ENCODE measurements around the gene DNAH1.

DNAH1 gene

DNA sequence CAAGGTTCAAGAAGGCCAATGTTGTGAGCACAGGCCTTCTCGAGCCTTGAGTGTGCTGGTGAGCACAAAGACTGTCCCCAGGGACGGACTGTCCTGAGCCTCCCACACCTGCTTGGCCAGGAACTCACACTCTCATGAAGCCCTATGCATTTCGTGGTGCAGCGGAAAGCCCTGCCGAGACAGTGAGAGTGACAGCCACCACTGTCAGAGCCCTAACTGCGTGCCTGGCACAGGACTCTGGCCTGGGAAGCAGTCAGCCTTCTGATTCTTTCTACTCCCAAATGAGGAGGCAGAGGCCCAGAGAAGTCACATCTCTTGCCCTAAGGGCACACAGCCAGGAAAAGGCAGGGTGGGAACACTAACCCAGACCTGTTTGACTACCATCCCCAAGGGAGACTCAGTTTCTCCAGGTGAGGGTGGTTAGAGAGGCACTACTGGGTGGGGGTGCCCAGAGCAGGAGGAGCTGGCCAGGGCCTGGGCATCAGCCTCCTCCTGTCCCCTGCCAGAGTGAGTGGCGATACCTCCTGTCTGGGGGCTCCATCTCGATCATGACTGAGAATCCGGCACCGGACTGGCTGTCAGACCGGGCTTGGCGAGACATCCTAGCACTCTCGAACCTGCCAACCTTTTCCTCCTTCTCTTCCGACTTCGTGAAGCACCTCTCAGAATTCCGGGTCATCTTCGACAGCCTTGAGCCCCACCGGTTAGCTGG lies 78.0 kb downstream of the DNAH1 start:
- DNase-seq, result no peak

DNA sequence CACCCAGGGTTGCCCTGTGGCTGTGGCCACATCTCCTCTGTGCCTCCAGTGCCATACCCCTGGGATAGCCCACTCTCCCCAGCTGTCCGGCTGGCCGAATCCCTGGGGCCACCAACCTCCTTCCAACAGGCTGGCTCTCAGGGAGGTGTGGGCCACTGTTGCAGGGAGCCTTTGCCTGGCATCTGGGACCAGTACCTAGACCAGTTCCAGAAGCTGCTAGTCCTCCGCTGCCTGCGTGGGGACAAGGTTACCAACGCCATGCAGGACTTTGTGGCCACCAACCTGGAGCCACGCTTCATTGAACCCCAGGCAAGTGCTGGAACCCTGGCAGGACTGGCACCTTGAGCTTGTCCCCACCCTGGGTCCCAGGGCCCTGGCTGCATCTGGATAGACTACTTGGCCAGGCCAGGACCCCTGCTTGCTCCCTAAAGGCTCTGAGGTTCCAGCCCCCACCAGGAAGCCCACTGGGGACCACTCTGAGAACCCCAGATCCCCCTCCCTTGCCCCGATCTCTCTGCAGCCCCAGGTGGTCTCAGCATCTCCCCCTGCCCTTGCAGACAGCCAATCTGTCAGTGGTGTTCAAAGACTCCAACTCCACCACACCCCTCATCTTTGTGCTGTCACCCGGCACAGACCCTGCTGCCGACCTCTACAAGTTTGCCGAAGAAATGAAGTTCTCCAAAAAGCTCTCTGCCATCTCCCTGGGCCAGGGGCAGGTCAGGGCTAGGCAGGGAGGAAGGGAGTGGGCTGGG lies 78.8 kb downstream of the DNAH1 start:
- no peak for DNase-seq

DNA sequence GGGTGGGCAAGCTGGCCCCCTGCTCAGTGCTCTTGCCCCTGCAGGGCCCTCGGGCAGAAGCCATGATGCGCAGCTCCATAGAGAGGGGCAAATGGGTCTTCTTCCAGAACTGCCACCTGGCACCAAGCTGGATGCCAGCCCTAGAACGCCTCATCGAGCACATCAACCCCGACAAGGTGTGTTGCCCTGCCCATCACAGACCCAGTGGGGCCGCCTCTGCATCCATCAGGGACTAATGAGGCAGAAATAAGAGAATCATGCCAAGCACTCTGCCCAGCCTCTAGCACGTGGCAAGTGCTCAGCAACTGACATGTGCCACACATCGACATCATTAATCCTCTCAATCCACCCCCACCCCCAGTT lies 79.4 kb downstream of the DNAH1 start:
- DNase-seq, result no peak

DNA sequence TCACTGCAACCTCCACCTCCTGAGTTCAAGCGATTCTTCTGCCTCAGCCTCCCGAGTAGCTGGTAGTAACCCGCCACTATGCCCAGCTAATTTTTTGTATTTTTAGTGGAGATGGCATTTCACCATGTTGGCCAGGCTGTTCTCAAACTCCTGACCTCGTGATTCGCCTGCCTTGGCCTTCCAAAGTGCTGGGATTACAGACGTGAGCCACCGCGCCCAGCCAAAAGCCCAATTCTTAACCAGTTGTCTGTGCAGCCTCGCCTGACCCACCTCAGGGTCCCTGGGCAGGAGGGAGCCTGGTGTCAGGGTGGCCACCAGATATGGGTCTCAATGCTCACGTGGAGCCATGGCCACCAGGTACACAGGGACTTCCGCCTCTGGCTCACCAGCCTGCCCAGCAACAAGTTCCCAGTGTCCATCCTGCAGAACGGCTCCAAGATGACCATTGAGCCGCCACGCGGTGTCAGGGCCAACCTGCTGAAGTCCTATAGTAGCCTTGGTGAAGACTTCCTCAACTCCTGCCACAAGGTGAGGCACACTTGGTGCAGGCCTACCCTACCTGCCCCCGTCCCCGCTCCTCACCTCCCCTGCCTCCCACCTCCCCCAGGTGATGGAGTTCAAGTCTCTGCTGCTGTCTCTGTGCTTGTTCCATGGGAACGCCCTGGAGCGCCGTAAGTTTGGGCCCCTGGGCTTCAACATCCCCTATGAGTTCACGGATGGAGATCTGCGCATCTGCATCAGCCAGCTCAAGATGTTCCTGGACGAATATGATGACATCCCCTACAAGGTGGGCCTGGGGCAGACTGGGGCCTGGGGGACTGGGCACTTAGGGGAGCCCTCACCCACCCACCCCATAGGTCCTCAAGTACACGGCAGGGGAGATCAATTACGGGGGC lies 80.1 kb downstream of the DNAH1 start:
- no peak for DNase-seq

DNA sequence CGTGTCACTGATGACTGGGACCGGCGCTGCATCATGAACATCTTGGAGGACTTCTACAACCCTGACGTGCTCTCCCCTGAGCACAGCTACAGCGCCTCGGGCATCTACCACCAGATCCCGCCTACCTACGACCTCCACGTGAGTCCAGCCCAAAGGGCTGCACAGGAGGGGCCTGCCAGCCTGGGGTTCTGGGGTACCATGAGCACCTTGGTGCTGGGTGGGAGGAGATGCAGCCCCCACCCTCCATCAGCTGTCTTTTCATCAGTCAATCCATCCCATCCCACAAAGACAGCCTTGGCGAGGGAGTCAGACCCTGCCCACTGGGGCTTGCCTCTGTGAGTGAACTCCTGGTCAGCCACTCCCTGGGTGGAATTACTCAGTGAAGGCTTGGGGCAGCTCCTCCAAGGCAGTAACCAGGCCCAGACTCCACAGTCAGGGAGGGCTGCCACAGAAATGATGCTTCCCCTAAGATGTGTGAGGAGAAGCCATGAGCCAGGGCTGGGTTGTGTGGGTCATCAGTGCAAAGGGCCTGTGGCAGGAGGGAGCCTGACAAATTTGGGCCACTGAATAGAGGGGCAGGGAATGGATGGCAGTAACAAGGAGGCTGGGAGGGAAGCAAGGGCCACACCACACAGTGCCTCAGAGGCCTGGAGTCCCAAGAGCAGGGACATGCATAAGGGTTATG lies 80.9 kb downstream of the DNAH1 start:
- DNase-seq, result no peak

DNA sequence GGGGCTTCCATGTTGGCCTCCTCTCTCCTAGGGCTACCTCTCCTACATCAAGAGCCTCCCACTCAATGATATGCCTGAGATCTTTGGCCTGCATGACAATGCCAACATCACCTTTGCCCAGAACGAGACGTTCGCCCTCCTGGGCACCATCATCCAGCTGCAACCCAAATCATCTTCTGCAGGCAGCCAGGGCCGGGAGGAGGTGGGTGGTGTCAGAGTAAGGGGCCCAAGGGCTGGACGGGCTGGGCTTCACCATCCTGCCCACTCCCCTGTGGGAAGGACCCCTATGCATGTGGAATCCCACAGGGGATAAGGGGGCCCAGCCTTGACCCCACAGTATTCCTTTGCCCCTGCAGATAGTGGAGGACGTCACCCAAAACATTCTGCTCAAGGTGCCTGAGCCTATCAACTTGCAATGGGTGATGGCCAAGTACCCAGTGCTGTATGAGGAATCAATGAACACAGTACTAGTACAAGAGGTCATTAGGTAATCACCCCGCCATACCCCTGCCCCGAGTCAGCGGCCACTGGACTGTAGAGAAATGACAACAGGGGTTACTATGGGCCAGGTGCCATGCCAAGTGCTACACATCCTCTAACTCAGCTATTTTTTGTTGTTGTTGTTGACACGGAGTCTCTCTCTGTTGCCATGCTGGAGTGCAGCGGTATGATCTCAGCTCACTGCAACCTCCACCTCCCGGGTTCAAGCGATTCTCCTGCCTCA lies 81.7 kb downstream of the DNAH1 start:
- DNase-seq, result no peak

DNA sequence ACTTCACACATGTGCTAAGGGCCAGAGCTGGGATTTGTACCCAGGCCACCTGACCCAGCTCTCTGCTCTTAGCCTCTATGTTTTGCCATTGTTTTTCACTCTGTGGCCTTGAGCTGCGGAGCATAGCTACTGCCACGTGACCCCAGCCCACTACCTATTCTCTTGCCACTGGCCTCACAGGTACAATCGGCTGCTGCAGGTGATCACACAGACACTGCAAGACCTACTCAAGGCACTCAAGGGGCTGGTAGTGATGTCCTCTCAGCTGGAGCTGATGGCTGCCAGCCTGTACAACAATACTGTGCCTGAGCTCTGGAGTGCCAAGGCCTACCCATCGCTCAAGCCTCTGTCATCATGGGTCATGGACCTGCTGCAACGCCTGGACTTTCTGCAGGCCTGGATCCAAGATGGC lies 82.6 kb downstream of the DNAH1 start:
- no peak for DNase-seq

DNA sequence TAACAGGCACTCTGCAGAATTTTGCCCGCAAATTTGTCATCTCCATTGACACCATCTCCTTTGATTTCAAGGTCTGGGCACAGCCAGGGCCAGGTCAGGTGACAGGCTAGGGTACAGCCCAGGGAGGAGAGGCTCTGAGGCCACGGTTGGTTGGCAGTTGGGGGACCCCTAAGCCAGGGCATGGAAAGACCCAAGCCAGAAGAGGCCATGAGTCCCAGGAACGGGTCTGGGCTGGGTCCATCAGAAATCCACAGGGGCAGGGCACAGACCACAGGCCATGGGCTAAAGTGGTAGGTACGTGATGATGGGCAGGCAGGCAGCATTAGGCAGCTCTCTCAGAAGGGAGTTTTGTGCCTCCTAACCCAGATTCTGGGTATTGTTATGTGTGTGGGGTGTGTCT lies 83.0 kb downstream of the DNAH1 start:
- DNase-seq, result no peak

DNA sequence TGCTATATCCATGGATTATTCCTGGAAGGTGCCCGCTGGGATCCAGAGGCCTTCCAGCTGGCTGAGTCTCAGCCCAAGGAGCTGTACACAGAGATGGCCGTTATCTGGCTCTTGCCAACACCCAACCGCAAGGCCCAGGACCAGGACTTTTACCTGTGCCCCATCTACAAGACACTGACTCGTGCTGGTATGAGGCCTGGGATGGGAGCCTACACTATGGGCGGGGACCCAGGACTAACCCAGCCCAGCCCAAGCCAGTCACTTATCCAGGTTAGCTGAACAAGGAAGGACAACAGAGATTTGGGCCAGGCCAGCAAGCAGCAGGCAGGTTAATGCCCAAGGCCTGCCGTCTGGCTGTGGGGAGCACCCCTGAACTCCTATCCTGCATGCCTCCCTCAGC lies 83.5 kb downstream of the DNAH1 start:
- no peak for DNase-seq

DNA sequence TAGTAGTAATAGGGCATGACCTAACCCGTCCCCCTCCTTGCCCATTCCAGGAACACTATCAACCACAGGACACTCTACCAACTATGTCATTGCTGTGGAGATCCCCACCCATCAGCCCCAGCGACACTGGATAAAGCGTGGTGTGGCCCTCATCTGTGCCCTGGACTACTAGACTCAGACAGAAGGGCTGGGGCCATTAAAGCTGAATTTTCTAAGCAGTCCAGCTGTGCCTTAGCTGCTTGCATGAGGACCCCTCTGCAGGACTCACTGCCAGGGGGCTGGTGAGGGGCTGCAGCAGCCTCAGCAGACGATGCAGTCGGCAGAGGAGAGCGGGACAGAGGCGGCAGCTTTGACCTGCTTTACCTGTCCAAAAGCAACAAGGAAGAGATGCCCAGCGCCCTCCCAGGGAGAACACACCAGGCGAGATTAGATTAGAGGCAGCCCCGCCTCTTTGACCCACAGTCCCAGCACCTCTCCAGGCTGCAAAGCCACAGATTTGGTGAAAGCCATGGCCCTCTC lies 84.2 kb downstream of the DNAH1 start:
- DNase-seq, result no peak

DNA sequence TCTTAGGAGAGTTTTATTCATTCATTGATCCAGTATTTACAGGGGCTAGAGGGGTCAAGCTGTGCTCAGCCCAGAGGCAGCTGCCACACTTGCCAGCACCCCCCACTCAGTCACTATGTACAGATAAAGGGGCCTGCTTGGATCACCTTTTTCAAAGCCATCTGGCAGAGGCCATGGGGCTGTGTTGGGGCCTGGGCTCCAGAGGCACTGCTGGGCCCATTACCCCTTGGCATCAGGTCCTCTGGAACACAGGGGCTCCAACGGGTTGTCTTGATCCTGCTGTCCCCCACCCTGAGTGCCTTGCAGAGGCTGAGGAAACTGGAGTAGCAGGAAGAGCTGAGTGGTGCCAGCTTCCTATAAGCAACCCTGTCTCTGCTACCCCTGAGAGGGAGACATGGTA lies 84.9 kb downstream of the DNAH1 start:
- DNase-seq, result no peak

DNA sequence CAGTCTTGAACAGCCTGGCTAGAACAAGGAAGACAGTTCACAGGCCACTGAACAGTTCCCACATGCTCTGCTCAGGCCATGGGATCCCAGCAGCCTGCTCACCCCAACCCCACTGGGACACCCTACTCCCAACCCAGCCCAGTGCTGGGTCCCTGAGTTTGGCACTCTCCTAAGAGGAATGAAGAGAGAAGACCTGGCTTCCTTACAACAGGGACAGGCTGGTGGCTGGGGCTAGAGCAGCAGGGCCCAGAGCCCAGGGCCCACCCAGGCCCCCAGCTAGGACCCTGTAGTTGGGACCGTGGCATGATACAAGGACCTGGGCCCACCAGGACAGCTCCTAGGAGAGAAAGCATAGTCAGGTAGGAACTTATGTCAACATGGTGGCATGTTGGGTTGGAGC lies 85.4 kb downstream of the DNAH1 start:
- DNase-seq, result no peak

DNA sequence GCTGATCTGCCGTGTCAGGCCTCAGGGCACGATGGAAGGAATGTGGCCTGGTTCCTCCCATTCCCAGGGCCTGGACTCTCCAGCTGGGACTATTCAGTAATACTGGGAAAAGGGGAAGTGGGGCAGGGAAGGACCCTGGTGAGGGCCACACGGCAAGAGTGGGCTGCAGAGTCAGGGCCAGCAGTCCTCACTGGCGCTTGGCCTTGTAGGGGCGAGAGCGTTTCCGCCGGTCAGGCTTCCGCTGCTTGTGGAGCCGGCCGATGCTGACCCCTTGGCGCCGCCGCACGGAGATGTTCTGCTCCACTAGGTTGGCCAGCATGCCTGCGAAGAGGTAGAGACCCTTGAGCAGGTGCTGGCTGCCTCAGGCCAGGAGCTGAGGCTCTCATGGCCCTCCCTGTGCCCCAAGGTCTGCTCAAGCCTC lies 86.0 kb downstream of the DNAH1 start:
- no peak for DNase-seq

DNA sequence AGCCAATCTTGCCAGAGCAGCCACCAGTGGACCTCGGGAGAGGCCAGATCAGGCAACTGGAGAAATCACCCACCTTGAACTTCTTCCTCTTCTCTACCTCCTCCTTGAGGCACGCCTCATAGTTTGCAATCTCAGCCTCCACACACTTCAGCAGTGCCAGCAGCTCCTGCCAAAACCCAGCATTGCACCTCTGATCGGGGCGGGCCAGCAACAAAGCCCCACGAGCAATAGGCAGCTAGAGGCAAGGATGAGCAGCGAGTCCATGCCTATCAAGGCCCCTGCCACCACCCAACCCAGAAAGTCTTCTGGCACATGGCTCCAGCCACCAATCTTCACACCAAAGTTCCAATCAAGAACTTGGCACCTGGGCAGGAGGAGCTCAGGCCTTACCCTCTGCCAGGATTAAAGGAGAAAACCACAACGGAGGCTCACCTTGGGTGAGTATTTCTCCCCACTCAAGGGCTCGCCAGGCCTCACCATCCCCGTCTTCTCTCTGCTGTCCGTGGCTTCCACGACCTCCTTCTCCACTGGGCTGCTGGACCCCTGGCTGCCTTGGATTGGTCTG lies 86.7 kb downstream of the DNAH1 start:
- no peak for DNase-seq

DNA sequence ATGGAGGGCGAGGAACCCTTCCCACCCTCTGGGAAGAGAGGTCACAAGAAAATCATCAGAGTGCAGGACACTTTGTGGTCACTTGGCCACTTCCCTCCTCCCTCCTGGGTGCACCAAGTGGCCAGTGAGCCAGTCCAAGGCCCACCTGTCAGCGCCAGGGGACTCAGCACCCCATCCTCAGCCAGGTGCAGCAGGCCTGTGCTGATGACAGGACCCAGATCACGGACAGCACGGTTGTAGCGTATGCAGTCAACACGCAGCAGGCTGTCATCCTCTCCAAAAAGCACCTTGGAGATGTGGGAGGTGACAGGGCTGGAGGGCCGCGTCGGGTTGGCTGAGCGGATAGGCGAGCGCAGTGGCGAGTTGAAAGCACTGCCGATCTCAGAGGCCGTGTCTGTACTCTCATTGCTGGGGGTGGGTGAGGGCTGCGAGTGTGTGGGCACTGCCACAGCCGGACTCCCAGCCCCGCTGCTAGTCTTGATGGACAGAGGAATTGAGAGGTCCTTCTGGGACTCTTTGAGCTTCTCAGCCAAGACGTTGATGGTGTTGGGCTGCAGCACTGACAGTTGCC lies 87.2 kb downstream of the DNAH1 start:
- no peak for DNase-seq

DNA sequence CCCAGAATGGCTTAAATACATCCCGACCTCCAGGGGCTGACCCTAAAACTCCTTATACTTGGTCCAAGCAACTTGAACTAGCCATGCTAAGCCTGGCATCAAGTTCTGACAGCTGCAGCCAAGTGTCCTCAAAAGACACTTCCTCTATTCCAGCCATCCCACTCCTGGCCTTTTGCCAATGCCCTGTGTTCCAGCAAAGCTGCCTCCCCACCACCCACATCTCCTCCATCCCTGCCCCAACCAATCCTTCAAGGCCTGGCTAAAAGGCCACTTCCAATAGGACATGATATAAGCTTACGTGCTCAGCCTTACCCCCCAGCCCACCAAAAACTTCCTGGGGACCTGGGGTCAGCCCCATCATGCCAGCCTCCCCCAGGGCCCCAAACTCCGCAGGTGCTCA lies 87.8 kb downstream of the DNAH1 start:
- no peak for DNase-seq

DNA sequence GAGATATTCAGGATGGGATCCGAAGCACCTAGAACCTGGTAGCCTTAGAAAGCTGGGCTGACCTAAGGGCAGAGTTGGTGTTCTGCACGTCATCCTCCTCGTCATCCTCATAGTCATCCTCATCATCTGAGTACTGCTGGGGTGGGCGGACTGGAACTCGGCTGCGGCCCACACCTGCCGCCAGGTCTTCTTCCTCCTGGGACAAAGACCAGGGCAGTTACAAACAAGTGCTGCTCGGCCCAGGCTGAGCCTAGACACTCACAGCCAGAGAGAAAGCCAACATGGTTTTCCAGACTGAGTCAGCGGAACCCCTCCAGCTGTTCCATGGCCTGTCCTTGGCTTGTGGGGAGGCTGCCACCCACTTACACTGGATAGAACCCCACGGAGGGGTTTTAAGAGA lies 88.3 kb downstream of the DNAH1 start:
- no peak for DNase-seq

DNA sequence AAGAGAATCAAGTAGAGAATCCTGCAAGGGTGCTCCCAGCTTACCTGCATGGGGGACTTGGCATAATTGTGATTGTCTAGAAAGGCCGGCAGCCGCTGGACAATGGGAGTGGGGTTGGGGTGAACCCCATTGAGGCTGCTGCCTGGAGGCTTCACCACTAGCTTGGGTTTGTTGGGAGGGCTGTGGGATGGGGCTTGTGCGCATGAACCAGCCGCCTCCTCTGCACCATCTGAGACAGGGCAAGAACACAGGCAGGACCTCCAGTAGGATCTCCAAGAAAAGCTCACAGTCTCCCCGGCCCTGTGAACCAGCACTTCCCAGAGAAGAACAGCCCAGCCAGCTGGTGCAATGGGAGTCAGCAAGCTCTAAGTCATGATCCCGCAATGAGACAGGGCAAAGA lies 88.9 kb downstream of the DNAH1 start:
- no peak for DNase-seq

DNA sequence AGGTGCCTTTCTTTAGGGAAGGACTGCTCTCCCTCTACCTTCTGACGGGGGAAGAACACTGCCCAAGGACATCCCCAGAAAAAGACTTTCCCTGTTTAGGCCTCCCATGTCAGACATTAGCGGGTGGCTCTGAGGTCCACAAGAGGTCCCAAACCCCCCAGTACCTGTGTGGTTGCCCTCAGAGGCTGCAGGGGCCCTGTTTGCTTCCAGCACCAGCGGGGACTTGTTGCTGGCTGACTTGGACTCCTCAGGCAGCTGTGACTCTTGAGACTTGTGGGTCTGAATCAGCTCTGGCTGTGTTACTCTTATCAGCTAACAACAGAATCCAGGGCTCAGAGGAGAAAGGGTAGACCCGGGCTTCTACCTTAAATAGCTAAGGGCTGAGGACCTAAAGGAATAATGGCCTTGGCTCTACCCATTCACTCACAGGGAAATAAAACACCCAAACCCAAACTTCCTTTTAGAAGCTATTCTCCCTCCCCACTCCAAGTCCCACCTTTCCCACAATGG lies 89.5 kb downstream of the DNAH1 start:
- DNase-seq, result no peak

DNA sequence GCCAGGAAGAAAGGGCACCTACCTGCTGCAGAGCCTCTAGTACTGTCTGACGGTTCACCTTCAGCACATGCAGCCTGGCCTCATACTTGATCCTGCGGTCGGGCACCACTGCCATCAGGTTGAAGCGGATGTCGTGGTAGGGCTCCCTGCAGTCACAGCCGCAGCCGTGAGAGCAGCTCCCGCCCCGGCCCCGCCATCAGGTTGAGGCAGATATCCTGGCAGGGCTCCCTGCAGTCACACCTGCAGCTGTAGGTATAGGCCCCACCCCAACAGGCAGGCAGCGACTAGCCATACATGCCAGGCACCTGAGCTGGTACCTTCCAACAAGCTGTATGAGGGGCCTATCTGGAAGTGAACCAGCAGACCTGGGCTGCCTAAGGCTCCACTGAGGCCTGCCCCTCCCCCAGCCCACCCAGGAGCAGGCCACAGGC lies 90.1 kb downstream of the DNAH1 start:
- DNase-seq, result no peak
